Stimulated activated CD4-positive, alpha-beta T cell treated with anti-CD3 and anti-CD28 coated beads, Interleukin-4, amount 100 ng/mL, for 1 hour (primary cell): ENCODE results near the gene PC.
A peak's percentile ranks its signal among the peaks of the same experiment; 100 is the strongest.

Source experiments
- DNase-seq: peaks from one replicate; pipeline ENCODE4 v3.0.0-alpha.2; 2020

The PC gene

DNA sequence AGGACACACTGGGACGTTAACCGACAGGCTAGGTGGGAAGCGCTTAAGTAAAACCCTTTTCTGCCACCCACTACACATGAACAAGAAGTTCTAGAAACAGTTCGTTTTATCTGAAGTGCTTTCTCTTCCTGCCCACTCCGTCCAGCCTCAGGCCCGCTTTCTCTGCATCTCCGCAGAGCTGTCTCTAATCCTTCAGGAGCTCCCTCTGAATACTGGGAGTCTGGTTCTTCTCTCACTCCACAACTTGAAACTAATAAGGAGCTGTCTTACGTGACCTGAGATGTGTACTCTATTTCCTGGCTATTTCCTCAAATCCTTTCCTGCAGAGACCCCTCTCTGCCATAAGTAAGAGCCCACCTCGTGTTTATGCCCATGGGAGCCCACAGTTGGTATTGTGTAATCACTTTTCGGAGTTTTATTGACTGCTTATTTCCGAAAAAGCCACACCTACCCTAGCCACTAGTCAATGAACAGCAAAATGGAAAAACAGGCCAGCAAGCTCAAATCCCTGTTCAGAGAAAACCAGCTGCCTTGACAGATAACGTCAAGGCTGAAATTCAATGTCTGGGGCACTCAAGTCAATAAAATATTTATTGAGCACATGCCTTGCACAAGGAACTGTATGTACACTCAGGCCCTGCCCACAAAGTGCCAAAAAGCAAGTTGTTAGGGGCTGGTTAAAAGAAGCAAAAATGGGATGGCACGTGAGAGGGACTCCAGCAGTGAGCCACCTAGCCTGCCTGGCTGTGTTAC lies 4.9 kb downstream of the PC start:
- DNase-seq = no peak

DNA sequence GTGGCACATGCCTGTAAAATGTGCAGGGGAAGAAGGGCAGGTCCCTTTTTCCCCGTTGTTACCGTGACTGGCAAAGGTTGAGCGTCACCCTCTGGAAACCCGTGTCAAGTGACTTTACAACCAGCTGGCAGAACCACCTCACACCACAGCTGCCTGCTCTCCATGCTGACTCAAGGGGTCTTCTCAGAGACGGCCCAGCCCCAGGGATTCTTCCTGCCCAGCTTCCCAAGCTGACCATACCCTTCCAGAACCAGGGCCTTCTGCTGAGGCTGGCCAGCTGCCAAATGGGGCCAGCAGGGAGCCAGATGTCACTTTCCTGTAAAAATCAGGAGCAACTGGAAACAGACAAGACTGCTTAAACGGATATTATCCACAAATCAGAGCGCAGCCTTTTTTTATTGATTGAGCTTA lies 6.3 kb downstream of the PC start:
- DNase-seq = no peak

- DNase-seq = no peak
Measured at GRCh38 chr11:66951135-66951534, 7.0 kb downstream of the PC start.

DNA sequence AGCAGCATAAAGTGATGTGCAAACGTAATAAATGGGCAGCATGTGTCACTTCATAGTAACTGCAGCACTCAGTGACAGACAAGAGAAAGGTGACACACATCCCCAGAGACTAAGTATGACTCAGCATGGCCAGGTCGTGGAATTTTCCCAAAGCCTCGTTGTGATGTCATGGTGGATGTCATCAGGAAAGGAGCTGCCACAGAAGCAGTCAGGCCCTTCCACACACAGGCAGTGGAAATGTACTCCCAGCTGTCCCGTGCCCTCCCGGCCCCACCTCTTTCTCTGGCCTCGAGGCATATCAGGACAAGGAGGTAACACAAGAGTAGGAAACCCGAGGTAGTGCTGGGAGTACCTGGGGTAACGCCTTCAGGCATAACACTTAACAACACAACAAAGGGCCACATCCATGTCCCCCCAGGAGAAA lies 8.1 kb downstream of the PC start:
- peak; percentile 10 for DNase-seq

DNA sequence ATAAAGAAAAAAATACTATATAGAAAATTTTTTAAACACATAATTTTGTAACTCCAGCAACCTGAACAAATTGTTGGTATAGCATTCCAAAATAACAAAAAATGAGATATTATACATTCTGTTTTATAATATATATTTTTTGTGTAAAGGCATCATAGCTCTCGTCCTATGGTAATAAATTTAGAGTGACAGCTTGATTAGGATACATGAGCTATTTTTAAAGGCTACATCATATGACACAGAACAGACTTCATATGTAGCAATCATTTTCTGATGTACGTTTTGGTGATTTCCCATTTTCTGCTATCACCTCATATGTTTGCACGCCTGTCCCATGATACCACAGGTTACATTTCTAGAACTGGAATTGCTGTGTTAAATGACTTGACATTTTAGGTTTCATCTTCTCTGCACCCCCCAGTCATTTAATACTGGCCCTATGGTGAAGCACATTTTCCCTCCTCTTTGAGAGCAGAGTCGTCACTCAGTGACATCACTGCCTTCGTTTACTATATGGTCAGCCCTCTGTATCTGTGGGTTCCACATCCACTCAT lies 19.5 kb downstream of the PC start:
- no peak for DNase-seq

GRCh38 chr11:66937193-66937733 lies 20.9 kb downstream of the PC start:
- no peak for DNase-seq

GRCh38 chr11:66936311-66936711 lies 21.9 kb downstream of the PC start:
- DNase-seq = no peak

DNA sequence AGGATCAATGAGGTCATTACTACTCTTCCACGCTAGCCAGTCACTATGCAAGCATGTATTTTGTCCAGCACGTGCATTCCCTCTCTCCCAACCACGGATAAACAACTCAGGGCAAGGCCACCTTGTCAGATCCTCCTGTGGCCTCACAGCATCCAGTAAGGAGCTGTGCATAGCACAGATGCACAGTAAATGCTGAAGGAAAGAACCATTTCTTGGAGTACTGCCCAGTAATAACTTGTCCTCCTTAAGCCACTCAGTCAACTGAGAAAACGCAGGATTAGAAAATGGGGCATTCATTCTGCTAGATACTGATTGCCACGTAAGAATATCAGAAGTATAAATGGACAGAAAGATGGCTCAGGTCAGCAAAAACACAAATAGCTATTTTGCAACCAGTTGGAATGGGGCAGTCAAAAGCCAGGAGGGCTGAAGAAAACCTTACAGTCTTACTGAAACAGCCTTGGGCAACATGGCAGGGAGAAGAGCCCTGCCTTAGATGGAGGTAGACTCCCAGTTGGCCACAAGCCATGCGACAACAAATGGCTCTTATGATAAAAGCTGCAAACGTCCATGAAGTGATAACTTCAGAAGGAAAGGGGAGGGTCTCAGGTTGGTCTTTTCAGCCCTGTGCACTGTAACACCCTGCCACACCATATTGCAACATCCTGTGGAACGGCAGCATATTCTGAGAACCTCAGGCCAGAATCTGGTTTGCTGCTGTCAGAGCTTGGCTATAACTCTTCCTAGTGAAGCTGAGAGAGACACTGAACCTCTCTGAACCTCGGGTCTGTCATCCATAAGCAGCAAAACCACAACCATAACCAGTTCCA lies 23.0 kb downstream of the PC start:
- DNase-seq = no peak

DNA sequence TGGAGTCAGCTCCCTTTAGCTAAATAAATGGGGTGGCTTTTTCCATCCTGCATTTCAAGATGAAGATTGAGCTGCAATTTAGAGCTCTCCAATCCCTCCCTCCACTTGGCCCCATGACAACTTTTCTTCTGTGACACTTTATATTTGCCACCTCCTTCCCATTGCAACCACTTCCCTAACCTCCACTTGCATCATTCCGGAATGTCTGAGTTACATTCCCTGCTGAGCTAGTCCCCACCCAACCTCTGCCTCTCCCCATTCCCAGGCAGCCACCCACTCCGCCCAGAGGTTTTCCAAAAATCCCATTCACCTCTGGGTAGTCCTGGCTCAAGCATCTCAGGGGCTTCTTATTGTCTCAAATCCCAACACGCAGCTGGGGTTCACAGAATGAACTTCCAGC lies 24.7 kb downstream of the PC start:
- DNase-seq = no peak

GRCh38 chr11:66932543-66932942 lies 25.6 kb downstream of the PC start:
- DNase-seq = no peak

GRCh38 chr11:66929753-66930152 lies 28.4 kb downstream of the PC start:
- no peak for DNase-seq

- DNase-seq = no peak
Measured at GRCh38 chr11:66924272-66924671, 33.9 kb downstream of the PC start.

- no peak for DNase-seq
Measured at GRCh38 chr11:66922551-66922950, 35.6 kb downstream of the PC start.

DNA sequence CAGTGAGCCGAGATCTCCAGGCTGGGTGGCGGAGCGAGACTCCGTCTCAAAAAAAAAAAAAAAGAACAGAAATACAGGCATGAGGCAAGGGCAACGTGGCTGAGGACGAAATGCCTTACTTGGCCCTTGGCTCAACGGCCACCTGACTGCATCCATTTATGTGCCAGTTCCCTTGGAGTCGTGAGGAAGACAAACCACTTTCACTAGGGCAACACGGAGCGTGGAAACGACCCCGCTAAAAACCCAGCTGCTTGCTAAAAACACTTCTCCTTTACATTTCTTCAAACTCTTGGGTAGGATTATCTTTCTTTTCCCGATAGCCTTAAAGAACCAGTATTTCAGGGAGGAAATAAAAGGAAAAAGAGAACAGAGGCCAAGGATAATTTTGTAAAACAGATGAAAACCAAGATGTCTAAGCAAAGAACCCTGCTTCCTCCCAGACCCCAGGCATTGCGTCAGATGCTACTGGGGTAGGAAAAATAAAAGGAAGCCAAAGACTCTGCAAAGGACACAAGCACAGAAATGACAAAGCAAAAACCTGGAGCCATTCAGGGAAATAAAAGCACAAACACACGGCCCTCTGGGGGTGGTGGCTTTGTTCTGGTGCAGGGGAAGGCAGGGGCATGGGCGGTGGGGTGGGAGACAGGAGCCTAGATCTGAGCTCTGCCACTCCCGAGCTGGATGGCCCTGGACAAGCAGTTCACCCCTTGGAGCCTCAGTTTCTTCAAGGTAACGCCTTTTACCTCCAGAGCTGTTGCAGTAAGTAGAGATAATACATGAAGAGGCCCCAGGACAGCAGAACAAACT lies 37.0 kb downstream of the PC start:
- DNase-seq = no peak

DNA sequence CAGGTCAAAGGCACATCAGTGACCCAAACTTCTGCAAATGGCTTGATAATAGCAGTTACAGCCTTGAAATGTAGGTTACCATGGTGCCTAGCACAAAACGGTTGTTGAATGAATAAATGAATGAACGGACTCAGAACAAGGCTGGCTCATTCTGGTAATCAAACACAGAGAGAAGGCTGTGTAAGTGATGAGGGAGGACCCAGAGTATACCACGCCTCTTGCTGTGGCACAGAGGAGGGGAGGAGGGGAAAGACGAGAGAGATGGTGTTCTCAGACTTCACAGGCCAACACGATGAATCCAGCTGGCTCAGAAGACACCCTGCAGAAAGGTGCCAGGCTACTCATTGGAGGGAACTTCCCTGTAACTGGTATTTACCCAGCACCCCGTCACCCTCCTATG lies 38.3 kb downstream of the PC start:
- DNase-seq = no peak

DNA sequence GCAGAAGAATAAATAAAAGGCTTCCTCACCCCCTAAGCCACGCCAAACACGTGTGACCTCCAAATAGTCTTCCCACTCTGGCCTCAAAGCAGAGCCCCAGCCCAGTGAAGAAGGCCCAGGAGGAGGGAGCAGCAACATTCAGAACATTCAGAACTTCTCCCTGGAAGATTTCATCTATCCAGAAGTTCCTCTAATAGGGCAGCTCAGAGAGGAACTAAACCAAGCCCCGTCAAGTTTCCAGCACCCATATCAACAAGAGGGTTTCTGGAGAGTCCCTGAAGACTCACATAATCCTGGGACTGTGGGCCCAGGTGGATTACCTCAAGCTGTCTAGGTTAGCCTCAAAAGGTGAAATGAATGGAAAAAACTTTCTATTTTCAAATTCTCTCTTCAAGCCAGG lies 39.4 kb downstream of the PC start:
- no peak for DNase-seq

DNA sequence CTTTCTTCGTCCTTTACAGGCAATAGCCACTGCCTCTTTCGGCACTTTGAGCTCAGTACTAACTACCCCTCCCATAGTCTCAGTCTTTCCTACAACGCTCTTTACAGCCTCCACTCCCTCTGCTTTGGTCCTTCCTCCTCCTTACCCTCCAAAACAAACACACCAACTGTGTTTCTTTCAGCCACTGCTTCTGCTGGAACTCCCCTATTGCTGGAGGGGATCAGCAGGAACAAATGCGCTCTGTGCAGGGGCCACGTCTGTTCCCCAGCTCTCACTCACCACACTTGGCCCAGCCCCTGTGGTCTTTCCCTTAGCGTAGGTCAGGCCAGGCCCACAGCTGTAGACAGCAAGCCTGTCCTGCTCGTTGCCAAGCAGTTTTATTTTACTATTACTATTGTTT lies 42.3 kb downstream of the PC start:
- no peak for DNase-seq

DNA sequence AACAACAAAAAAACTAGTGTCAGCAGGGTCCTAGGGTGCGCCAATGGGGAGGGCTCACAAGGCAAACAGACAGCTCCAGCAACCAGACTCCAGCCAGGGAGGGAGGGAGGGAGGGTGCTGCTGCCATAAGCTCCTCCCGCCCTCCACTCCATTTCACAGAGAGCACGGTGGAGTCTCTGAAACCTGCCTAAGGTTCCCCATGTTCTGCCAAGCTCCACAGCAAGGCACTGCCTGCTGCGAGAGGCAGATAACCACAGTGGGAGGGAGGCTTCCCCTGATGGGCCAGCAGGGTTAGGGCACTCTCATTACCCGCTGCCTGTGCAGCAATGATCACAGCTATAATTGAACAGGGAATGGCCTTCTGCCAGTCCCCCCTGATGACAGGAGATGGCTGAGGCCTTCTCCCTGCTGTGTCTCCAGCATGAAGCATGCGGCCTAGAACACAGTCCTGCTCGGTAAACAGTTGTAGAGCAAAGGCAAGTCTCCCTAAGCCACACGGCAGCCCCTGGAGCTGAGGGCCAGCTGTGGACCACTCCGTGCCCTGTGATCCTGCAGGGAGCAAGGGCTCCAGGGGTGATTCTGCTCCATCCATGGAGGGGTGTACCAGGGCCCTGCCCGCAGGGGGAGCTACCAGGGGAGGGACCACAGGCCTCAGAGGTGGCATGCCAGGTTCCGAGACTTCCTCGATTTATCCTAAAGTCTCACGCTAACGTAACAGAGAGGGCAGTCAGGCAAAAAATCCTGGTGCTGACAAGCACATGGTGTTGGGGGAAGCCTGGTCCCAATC lies 42.9 kb downstream of the PC start:
- DNase-seq = no peak

DNA sequence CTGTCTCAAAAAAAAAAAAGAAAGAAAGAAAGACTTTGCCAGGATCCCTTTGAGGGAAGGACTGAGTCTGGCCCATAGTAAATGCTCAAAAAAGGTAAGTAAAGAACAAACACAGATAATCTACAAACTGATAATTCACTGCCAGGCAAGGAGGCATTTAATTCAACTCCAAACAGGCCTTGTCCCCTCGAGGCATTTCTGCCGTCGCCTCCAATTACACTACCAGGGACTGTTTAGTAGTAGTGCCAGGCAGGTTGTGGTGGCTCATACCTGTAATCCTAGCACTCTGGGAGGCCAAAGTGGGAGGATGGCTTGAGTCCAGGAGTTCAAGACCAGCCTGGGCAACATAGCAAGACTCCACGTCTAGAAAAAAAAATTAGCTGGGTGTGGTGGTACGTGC lies 43.7 kb downstream of the PC start:
- no peak for DNase-seq

DNA sequence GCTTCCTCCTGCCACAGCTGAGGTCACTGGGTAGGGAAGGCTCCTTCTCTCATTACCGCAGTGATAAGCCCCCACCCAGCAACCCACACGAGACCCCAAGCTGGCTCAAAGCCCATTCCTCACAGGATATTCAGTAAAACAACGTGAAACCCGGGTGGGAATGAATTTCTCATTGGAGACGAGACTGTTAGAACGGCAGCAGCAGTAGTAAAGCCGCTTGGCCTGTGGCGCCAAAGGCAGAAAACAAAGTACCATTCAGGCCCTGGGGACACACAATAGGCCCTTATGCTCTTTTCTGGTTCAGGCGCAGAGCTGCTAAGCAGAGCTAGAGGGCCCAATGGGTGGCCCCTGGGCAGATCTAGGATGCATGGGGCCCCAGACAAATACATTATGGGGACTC lies 45.3 kb downstream of the PC start:
- no peak for DNase-seq

DNA sequence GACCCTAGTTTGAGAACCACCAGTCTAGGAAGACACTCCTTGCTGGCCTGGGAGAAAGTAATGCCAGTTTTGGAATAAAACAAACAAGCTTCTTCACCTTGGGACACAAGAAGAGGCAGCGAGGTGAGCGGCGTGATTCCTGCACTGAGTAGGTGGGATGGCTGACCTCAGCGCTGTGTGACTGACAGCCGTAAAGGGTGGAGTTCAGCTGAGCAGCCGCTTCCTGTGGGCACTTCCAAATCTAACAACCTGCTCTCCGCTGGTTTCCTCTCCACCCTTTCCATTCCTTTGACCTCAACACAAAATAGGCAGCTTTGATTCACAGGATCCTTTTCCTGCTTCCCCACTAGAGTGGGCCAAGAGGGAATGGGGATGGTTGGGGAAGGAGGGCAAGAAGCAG lies 45.8 kb downstream of the PC start:
- no peak for DNase-seq

DNA sequence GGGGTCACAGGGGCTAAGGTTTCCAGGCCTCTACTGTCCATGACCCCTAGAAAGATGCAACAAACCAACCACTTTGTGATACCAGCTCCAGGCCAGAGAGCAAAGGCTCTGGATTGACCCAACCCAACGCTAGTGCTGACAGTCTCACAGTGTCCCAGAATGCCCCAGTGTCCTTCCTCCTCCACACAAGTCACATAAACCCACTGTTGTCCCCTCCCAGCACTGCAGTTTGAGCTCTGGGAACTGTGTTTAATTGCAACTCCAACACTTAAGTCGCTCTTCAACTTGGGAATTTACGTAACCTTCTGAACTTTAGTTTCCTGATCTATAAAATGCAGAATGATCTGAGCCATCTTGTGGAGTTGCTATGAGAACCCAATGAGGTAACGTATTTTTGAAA lies 47.5 kb downstream of the PC start:
- DNase-seq = no peak
